PC-3 (cell line): ENCODE results near the gene GRIN2A. TPM values are rescaled to one million over a fixed set of nuclear protein-coding genes. Genes with fewer than 3 reads are reported as not detected.

Experiments
- ATAC-seq: fragments of 200-7000 bp; cut with Tn5 transposase; 2 replicates; pipeline ENCODE4 v1.9.1; 2020; ENCODE audit warnings: mild to moderate bottlenecking, moderate library complexity
- BruUV-seq: library from RNA; stranded (reverse); fragments of 400-500 nt; replicated peaks from 2 replicates; lab custom pipeline; 2021; lab: Mats Ljungman, UMichigan
- CTCF ChIA-PET: fragments of 300-600 bp; sonication (Branson Sonifier 250); formaldehyde crosslinking; loops from one replicate; lab custom pipeline; 2022; ENCODE audit warnings: antibody characterized with exemption; lab: Charles Lee
- POLR2A ChIA-PET: fragments of 300-600 bp; sonication (Branson Sonifier 250); formaldehyde crosslinking; loops from one replicate; lab custom pipeline; 2022; ENCODE audit warnings: antibody characterized with exemption; ENCODE audit not compliant: unreplicated experiment; lab: Charles Lee
- DNase-seq: peaks from one replicate; pipeline ENCODE4 v3.0.0-alpha.2; 2015
- H2AFZ ChIP-seq: fragments of 300-600 bp; sonication (generic); 2 replicates; pipeline ENCODE4 v1.6.0; 2016; ENCODE audit warnings: antibody characterized with exemption, low read length
- H3F3A ChIP-seq: fragments of 300-600 bp; sonication (generic); one replicate; pipeline ENCODE4 v1.6.0; 2017; ENCODE audit warnings: antibody characterized with exemption, low read length, control low read depth, mild to moderate bottlenecking; ENCODE audit not compliant: unreplicated experiment
- H3K27ac ChIP-seq: fragments of 300-600 bp; sonication (generic); 2 replicates; pipeline ENCODE4 v1.5.1; 2016; ENCODE audit warnings: mild to moderate bottlenecking, low read length
- H3K27me3 ChIP-seq: fragments of 300-600 bp; sonication (generic); 2 replicates; pipeline ENCODE4 v1.6.1; 2016; ENCODE audit warnings: low read length, mixed read lengths
- H3K36me3 ChIP-seq: fragments of 300-600 bp; sonication (generic); 2 replicates; pipeline ENCODE4 v1.6.1; 2016; ENCODE audit warnings: low read depth, mixed run types, low read length, mixed read lengths
- H3K4me1 ChIP-seq: fragments of 300-600 bp; sonication (generic); 2 replicates; pipeline ENCODE4 v1.5.1; 2016; ENCODE audit warnings: low read length; ENCODE audit not compliant: insufficient read depth
- H3K4me2 ChIP-seq: fragments of 300-600 bp; sonication (generic); 2 replicates; pipeline ENCODE4 v1.6.0; 2016; ENCODE audit warnings: low read length
- H3K4me3 ChIP-seq: fragments of 300-600 bp; sonication (generic); 2 replicates; pipeline ENCODE4 v1.5.1; 2016; ENCODE audit warnings: mild to moderate bottlenecking, low read length, mixed read lengths
- H3K79me2 ChIP-seq: fragments of 300-600 bp; sonication (generic); 2 replicates; pipeline ENCODE4 v1.6.1; 2017; ENCODE audit warnings: low read length, mixed read lengths
- H3K9ac ChIP-seq: fragments of 300-600 bp; sonication (generic); 2 replicates; pipeline ENCODE4 v1.6.0; 2016; ENCODE audit warnings: mild to moderate bottlenecking, low read length
- H3K9me2 ChIP-seq: fragments of 300-600 bp; sonication (generic); replicated peaks from 2 replicates; pipeline ENCODE4 v1.6.1; 2016; ENCODE audit warnings: mixed run types, low read length, mixed read lengths
- H3K9me3 ChIP-seq: fragments of 300-600 bp; sonication (generic); 2 replicates; pipeline ENCODE4 v1.6.1; 2016; ENCODE audit warnings: low read length, mixed read lengths
- H4K20me1 ChIP-seq: fragments of 300-600 bp; sonication (generic); 2 replicates; pipeline ENCODE4 v1.6.1; 2016; ENCODE audit warnings: low read length, mixed read lengths
- CTCF ChIP-seq: fragments of 300-600 bp; sonication (generic); conservative IDR thresholded peaks from 2 replicates; pipeline ENCODE4 v1.5.1; 2017; ENCODE audit warnings: antibody characterized with exemption, low read depth, mild to moderate bottlenecking, low read length
- EZH2 ChIP-seq: fragments of 300-600 bp; sonication (generic); IDR thresholded peaks from one replicate; pipeline ENCODE4 v1.6.1; 2017; ENCODE audit warnings: antibody characterized with exemption, mild to moderate bottlenecking, low read length; ENCODE audit not compliant: unreplicated experiment
- EZH2phosphoT487 ChIP-seq: fragments of 300-600 bp; sonication (generic); IDR thresholded peaks from 2 replicates; pipeline ENCODE4 v1.6.1; 2018; ENCODE audit warnings: mild to moderate bottlenecking, antibody characterized with exemption, low read length, borderline replicate concordance
- intact Hi-C: fragments of 100-400 bp; cut with micrococcal nuclease; formaldehyde crosslinking; loops from 2 replicates; pipeline ENCODE4 v1.9.0; 2023
- total RNA-seq: library from RNA; depleted of rRNA; stranded (reverse); fragments of >200 nt; gene quantifications from 2 replicates; pipeline ENCODE4 v1.2.3, GENCODE V29; 2014

Gene GRIN2A
- total RNA-seq, 1 experiment from 2014 or later = 0.04 TPM

GRCh38 chr16:10028644-10029043, 153.6 kb downstream of the GRIN2A start:
- CTCF ChIA-PET = no interaction called here
- no peak for ATAC-seq

GRCh38 chr16:10027553-10027952, 154.7 kb downstream of the GRIN2A start:
- H3K9me3 ChIP-seq = no peaks in the 10 kb centered on the region
- H3K27ac ChIP-seq = no peak overlapping the region
- H3F3A ChIP-seq = no peaks in the 10 kb centered on the region
- TF ChIP-seq EZH2phosphoT487 (no peak), CTCF (no peak), EZH2 (no peak)
- H3K36me3 ChIP-seq = no peaks in the 10 kb centered on the region
- H4K20me1 ChIP-seq = no peaks in the 10 kb centered on the region
- intact Hi-C loops = no loop called here
- ChIA-PET POLR2A (no interaction called here), CTCF (no interaction called here)
- no peak overlapping the region for H3K4me2 ChIP-seq
- H3K4me1 ChIP-seq = no peaks in the 10 kb centered on the region
- DNase-seq (no peak), ATAC-seq (no peak)
- H3K9ac ChIP-seq = no peak overlapping the region
- no peaks in the 10 kb centered on the region for H3K79me2 ChIP-seq
- H2AFZ ChIP-seq = no peak overlapping the region
- H3K9me2 ChIP-seq = no peaks in the 10 kb centered on the region
- no peak overlapping the region for H3K4me3 ChIP-seq
- H3K27me3 ChIP-seq = no peaks in the 10 kb centered on the region
- no TSS peak for BruUV-seq

More at GRCh38 chr16:10028644-10029043, 153.6 kb downstream of the GRIN2A start:
- intact Hi-C loops = no loop called here
- Histone ChIP-seq H3K4me1 (no peaks in the 10 kb centered on the region), H3K36me3 (no peaks in the 10 kb centered on the region), H2AFZ (no peak overlapping the region), H3K9ac (no peak overlapping the region), H3K9me3 (no peaks in the 10 kb centered on the region), H3K27me3 (no peaks in the 10 kb centered on the region), H3K79me2 (no peaks in the 10 kb centered on the region), H3K9me2 (no peaks in the 10 kb centered on the region), H3K27ac (no peak overlapping the region), H4K20me1 (no peaks in the 10 kb centered on the region), H3K4me3 (no peak overlapping the region), H3K4me2 (no peak overlapping the region), H3F3A (no peaks in the 10 kb centered on the region)
- POLR2A ChIA-PET = no interaction called here
- no peak for TF ChIP-seq EZH2
- TF ChIP-seq EZH2phosphoT487 = no peak
- no peak for TF ChIP-seq CTCF
- BruUV-seq = no TSS peak
- DNase-seq = no peak

GRCh38 chr16:10026593-10026992, 155.6 kb downstream of the GRIN2A start:
- POLR2A ChIA-PET = no interaction called here
- no peak for TF ChIP-seq EZH2
- TF ChIP-seq EZH2phosphoT487 = no peak
- TF ChIP-seq CTCF = no peak
- BruUV-seq = no TSS peak

More at GRCh38 chr16:10026593-10026992, 155.6 kb downstream of the GRIN2A start:
- Histone ChIP-seq H3K79me2 (no peaks in the 10 kb centered on the region), H3K9me2 (no peaks in the 10 kb centered on the region), H3K27ac (no peak overlapping the region), H3K4me1 (no peaks in the 10 kb centered on the region), H3K4me2 (no peak overlapping the region), H3K27me3 (no peaks in the 10 kb centered on the region), H3F3A (no peaks in the 10 kb centered on the region), H3K9me3 (no peaks in the 10 kb centered on the region), H3K36me3 (no peaks in the 10 kb centered on the region), H3K9ac (no peak overlapping the region), H4K20me1 (no peaks in the 10 kb centered on the region), H2AFZ (no peak overlapping the region), H3K4me3 (no peak overlapping the region)
- intact Hi-C loops = no loop called here
- CTCF ChIA-PET = no interaction called here
- ATAC-seq = no peak
- no peak for DNase-seq
